ENCODE data around the gene TMTC1. TPM values are rescaled to one million over a fixed set of nuclear protein-coding genes. Genes with fewer than 3 reads are reported as not detected.
A peak's percentile ranks its signal among the peaks of the same experiment; 100 is the strongest.

TMTC1 gene
- total and polyA plus RNA-seq, 10 donors, result 3.4 to 210 (median 137) TPM

- peaks cover 0 to 26% (median 2%) of the 10 kb centered on the region in 6 donors for H3K36me3 ChIP-seq
- intact Hi-C loops (cut with DNase I; ENCODE audit: low total_unique reads), result no loop called here
- DNase-seq, result no peak
- H3K4me3 ChIP-seq, result no peak overlapping the region
- no peaks in the 10 kb centered on the region for H3K27me3 ChIP-seq (replicated peaks in 1 of 7)
- WGBS, 5 donors, result 46 to 62% (median 55%) methylated on average over 4 of the region's 4 CpGs
- H3K27ac ChIP-seq, result peak overlapping the region in 6 of 8 donors; percentile 9 to 83 (median 69)
- no peaks in the 10 kb centered on the region for H3K9me3 ChIP-seq
- TF ChIP-seq POLR2A (IDR thresholded peaks at IDR 0.05) (no peak), POLR2AphosphoS5 (IDR thresholded peaks at IDR 0.05) (no peak)
- TF ChIP-seq, protein P1, sequence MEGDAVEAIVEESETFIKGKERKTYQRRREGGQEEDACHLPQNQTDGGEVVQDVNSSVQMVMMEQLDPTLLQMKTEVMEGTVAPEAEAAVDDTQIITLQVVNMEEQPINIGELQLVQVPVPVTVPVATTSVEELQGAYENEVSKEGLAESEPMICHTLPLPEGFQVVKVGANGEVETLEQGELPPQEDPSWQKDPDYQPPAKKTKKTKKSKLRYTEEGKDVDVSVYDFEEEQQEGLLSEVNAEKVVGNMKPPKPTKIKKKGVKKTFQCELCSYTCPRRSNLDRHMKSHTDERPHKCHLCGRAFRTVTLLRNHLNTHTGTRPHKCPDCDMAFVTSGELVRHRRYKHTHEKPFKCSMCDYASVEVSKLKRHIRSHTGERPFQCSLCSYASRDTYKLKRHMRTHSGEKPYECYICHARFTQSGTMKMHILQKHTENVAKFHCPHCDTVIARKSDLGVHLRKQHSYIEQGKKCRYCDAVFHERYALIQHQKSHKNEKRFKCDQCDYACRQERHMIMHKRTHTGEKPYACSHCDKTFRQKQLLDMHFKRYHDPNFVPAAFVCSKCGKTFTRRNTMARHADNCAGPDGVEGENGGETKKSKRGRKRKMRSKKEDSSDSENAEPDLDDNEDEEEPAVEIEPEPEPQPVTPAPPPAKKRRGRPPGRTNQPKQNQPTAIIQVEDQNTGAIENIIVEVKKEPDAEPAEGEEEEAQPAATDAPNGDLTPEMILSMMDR (IDR thresholded peaks at IDR 0.05 in 8 of 11, conservative IDR thresholded peaks at IDR 0.05 in 3 of 11), result no peak
- H3K4me1 ChIP-seq, result peaks cover 10 to 64% (median 22%) of the 10 kb centered on the region in 6 donors
Measured at GRCh38 chr12:29572938-29573337, 210.8 kb downstream of the TMTC1 start.

DNA sequence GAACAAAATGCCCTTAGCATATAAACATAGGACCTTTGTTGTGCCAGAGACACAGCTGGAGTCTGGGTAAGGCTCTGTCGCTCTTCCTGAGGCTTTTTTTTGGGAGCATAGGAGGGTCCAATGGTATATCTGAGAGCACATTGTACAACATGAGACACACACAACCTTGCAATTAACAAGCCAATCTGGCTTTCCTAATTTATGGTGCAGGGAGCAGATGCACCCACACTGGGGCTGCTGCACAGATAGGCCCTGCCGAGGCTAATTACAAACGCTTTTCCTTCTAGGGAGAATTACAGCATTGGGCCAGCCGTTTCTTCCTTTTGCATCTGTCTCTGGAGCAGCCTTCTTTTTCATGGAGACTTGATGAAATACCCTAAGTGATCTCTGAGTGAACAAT, 211.3 kb downstream of the TMTC1 start:
- DNase-seq, result no peak
- no peaks in the 10 kb centered on the region for H3K9me3 ChIP-seq
- TF ChIP-seq POLR2AphosphoS5 (IDR thresholded peaks at IDR 0.05) (no peak), POLR2A (IDR thresholded peaks at IDR 0.05) (no peak)
- TF ChIP-seq, protein P1 (IDR thresholded peaks at IDR 0.05 in 8 of 11, conservative IDR thresholded peaks at IDR 0.05 in 3 of 11), result no peak
- peaks cover 0 to 26% (median 2%) of the 10 kb centered on the region in 6 donors for H3K36me3 ChIP-seq
- H3K27ac ChIP-seq, result peak overlapping the region in 7 of 8 donors; percentile 20 to 83 (median 64)
- H3K27me3 ChIP-seq (replicated peaks in 1 of 7), result no peaks in the 10 kb centered on the region
- no peak overlapping the region for H3K4me3 ChIP-seq
- H3K4me1 ChIP-seq, result peaks cover 8 to 60% (median 22%) of the 10 kb centered on the region in 6 donors
- 85 to 94% (median 91%) methylated on average over 4 of the region's 4 CpGs for WGBS, 5 donors
- intact Hi-C loops (cut with DNase I; ENCODE audit: low total_unique reads), result no loop called here

GRCh38 chr12:29569132-29569757, 214.5 kb downstream of the TMTC1 start:
- Histone ChIP-seq H3K27ac (peak overlapping the region; percentile 16 to 83 (median 57)), H3K4me3 (no peak overlapping the region), H3K4me1 (peaks cover 8 to 51% (median 25%) of the 10 kb centered on the region in 6 donors), H3K36me3 (peaks cover 0 to 46% (median 3%) of the 10 kb centered on the region in 6 donors), H3K27me3 (replicated peaks in 1 of 7) (no peaks in the 10 kb centered on the region), H3K9me3 (no peaks in the 10 kb centered on the region)
- intact Hi-C loops (cut with DNase I; ENCODE audit: low total_unique reads), result no loop called here
- TF ChIP-seq, protein P1 (IDR thresholded peaks at IDR 0.05 in 8 of 11, conservative IDR thresholded peaks at IDR 0.05 in 3 of 11), result no peak
- TF ChIP-seq POLR2A (IDR thresholded peaks at IDR 0.05) (no peak), POLR2AphosphoS5 (IDR thresholded peaks at IDR 0.05) (no peak)
- no peak for DNase-seq
- 67 to 79% (median 72%) methylated on average over 2 of the region's 2 CpGs for WGBS, 5 donors

DNA sequence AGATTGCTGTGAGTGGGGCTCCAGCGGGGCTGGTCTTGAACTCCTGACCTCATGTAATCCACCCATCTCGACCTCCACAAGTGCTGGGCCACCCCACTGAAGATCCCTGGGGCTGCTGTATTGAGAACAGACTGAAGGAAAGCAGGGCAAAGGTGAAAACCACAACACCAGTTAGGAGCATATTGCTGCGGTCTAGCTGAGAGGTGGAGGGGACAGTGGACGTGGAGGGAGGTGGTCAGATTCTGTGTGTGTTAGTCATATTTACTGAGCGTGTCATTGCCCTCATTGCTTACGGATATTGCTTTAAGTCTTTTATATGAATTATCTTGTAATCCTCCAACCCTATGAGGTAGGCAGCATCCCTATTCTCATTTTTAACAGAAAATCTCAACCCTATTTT, 217.3 kb downstream of the TMTC1 start:
- peak overlapping the region in 7 of 8 donors; percentile 17 to 84 (median 75) for H3K27ac ChIP-seq
- no peaks in the 10 kb centered on the region for H3K9me3 ChIP-seq
- 69 to 84% (median 81%) methylated on average over 6 of the region's 6 CpGs for WGBS, 5 donors
- intact Hi-C loops (cut with DNase I; ENCODE audit: low total_unique reads), result no loop called here
- DNase-seq, result no peak
- H3K27me3 ChIP-seq (replicated peaks in 1 of 7), result no peaks in the 10 kb centered on the region
- no peak for TF ChIP-seq POLR2AphosphoS5 (IDR thresholded peaks at IDR 0.05)
- no peak for TF ChIP-seq POLR2A (IDR thresholded peaks at IDR 0.05)
- TF ChIP-seq, protein P1 (IDR thresholded peaks at IDR 0.05 in 8 of 11, conservative IDR thresholded peaks at IDR 0.05 in 3 of 11), result no peak
- peaks cover 0 to 32% (median 0%) of the 10 kb centered on the region in 6 donors for H3K36me3 ChIP-seq
- peaks cover 19 to 72% (median 41%) of the 10 kb centered on the region in 6 donors for H3K4me1 ChIP-seq
- H3K4me3 ChIP-seq, result no peak overlapping the region

All from spleen (tissue), 11 donors.